Neural progenitor cell (in vitro differentiated cells): ENCODE data around the gene HHAT. TPM values are rescaled to one million over a fixed set of nuclear protein-coding genes. Genes with fewer than 3 reads are reported as not detected.

Experiments
- DNase-seq: peaks from one replicate; pipeline ENCODE4 v3.0.0-alpha.2; 2016; ENCODE audit warnings: low spot score
- H2AFZ ChIP-seq: fragments of 200-600 bp; sonication (generic); replicated peaks from 2 replicates; pipeline ENCODE4 v1.6.1; 2016; ENCODE audit warnings: antibody characterized with exemption
- H3F3A ChIP-seq: fragments of 200-600 bp; sonication (generic); 2 replicates; pipeline ENCODE4 v1.6.1; 2016; ENCODE audit warnings: antibody characterized with exemption, low read depth
- H3K27ac ChIP-seq: fragments of 200-600 bp; sonication (generic); 2 replicates; pipeline ENCODE4 v1.5.1; 2016; ENCODE audit warnings: mild to moderate bottlenecking
- H3K27me3 ChIP-seq: fragments of 200-600 bp; sonication (generic); 2 replicates; pipeline ENCODE4 v1.6.1; 2016; ENCODE audit warnings: mild to moderate bottlenecking, moderate library complexity
- H3K36me3 ChIP-seq: fragments of 200-600 bp; sonication (generic); 2 replicates; pipeline ENCODE4 v1.5.1; 2016
- H3K4me1 ChIP-seq: fragments of 200-600 bp; sonication (generic); 2 replicates; pipeline ENCODE4 v1.6.1; 2016; ENCODE audit warnings: mixed run types
- H3K4me2 ChIP-seq: fragments of 200-600 bp; sonication (generic); 2 replicates; pipeline ENCODE4 v1.6.1; 2016
- H3K4me3 ChIP-seq: fragments of 200-600 bp; sonication (generic); 2 replicates; pipeline ENCODE4 v1.5.1; 2016
- H3K79me2 ChIP-seq: fragments of 200-600 bp; sonication (generic); 2 replicates; pipeline ENCODE4 v1.6.1; 2016; ENCODE audit warnings: low read depth
- H3K9ac ChIP-seq: fragments of 200-600 bp; sonication (generic); 2 replicates; pipeline ENCODE4 v1.6.1; 2016
- H3K9me3 ChIP-seq: fragments of 200-600 bp; sonication (generic); 2 replicates; pipeline ENCODE4 v1.5.1; 2016; ENCODE audit warnings: low read depth
- H4K20me1 ChIP-seq: fragments of 200-600 bp; sonication (generic); 2 replicates; pipeline ENCODE4 v1.6.1; 2016; ENCODE audit warnings: low read depth
- H3K27ac Mint-ChIP-seq: 3 replicates; pipeline ENCODE4 v1.8.0; 2021; ENCODE audit warnings: mixed read lengths
- H3K27me3 Mint-ChIP-seq: 2 replicates; pipeline ENCODE4 v1.8.0; 2022; ENCODE audit warnings: low read depth, mild to moderate bottlenecking, inconsistent platforms, moderate library complexity, mixed read lengths; ENCODE audit not compliant: insufficient read depth
- H3K36me3 Mint-ChIP-seq: 3 replicates; pipeline ENCODE4 v1.8.0; 2021; ENCODE audit warnings: mixed read lengths
- H3K4me1 Mint-ChIP-seq: 3 replicates; pipeline ENCODE4 v1.8.0; 2021; ENCODE audit warnings: mixed read lengths
- H3K4me3 Mint-ChIP-seq: 3 replicates; pipeline ENCODE4 v1.8.0; 2021; ENCODE audit warnings: mild to moderate bottlenecking, moderate library complexity, mixed read lengths
- H3K9me3 Mint-ChIP-seq: 3 replicates; pipeline ENCODE4 v1.8.0; 2020; ENCODE audit warnings: mixed read lengths
- EZH2 ChIP-seq: fragments of 200-600 bp; sonication (generic); IDR thresholded peaks from 2 replicates; pipeline ENCODE4 v1.6.1; 2017; ENCODE audit warnings: antibody characterized with exemption, mild to moderate bottlenecking, moderate library complexity
- EZH2phosphoT487 ChIP-seq: fragments of 200-600 bp; sonication (generic); IDR thresholded peaks from 2 replicates; pipeline ENCODE4 v1.6.1; 2017; ENCODE audit warnings: antibody characterized with exemption
- total RNA-seq: library from RNA; depleted of rRNA; stranded (reverse); fragments of >200 nt; gene quantifications from 2 replicates; pipeline ENCODE4 v1.2.3, GENCODE V29; 2015; ENCODE audit warnings: low replicate concordance
- TF ChIP-seq, protein P1 (sequence below): fragments of 200-600 bp; sonication (generic); IDR thresholded peaks from 2 replicates; pipeline ENCODE4 v1.5.1; 2017; ENCODE audit warnings: antibody characterized with exemption, mild to moderate bottlenecking

HHAT gene
- total RNA-seq, 1 donor from 2014 or later = 10.3 TPM

DNA sequence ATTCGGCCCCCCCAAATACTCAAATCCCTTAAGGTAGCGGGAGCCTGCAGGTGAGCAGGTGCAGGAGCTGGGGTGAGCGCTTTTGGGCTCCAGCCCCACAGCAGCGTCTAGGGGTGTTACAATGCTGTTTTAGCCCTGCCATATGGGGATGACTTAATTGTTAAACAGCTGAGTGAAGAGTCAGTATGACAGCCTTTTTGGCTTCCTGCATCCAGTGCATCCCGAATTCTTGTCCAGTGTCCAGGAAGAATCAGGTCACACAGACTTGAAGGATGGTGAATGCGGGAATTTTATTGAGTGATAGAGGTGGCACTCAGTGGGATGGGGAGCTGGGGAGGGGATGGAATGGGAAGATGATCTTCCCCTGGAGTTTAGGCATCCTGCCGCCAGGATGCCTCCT, 30.4 kb upstream of the HHAT start:
- Histone ChIP-seq H2AFZ (no peak overlapping the region), H3K4me2 (no peak overlapping the region), H3K36me3 (no peaks in the 10 kb centered on the region), H3K9ac (no peak overlapping the region), H3K27ac (no peak overlapping the region), H3K4me1 (peaks cover 36% of the 10 kb centered on the region), H3K27me3 (no peaks in the 10 kb centered on the region), H3F3A (peaks cover 22% of the 10 kb centered on the region), H3K4me3 (no peak overlapping the region), H4K20me1 (no peaks in the 10 kb centered on the region), H3K79me2 (no peaks in the 10 kb centered on the region), H3K9me3 (no peaks in the 10 kb centered on the region)
- no peak overlapping the region for H3K27ac Mint-ChIP-seq
- peaks cover 34% of the 10 kb centered on the region for H3K4me1 Mint-ChIP-seq
- H3K4me3 Mint-ChIP-seq = no peak overlapping the region
- H3K9me3 Mint-ChIP-seq = peaks cover 2% of the 10 kb centered on the region
- DNase-seq = no peak
- H3K27me3 Mint-ChIP-seq = peaks cover 14% of the 10 kb centered on the region
- no peak for TF ChIP-seq EZH2
- H3K36me3 Mint-ChIP-seq = no peaks in the 10 kb centered on the region

DNA sequence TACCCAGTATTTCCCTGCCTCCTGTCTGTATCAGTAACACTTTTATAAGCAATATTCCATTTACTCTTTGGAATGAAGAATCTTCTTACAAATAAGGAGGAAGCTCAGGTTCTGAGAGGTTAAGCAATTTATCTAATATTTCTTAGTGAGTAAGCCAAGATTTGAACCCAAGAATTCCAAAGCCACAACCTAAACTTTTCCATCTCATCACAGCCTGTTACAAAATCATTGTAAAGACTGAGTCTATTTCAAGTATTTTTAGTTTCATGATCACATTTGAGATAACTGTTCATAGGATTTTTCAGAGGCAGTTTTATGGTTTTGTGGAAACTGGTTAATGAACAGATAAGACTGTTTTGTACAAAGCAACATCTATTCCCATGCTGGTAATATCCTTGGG, 29.8 kb upstream of the HHAT start:
- H4K20me1 ChIP-seq = no peaks in the 10 kb centered on the region
- Mint-ChIP-seq H3K27ac (no peak overlapping the region), H3K36me3 (no peaks in the 10 kb centered on the region), H3K4me1 (peaks cover 31% of the 10 kb centered on the region), H3K27me3 (peaks cover 17% of the 10 kb centered on the region), H3K4me3 (no peak overlapping the region), H3K9me3 (peaks cover 2% of the 10 kb centered on the region)
- H2AFZ ChIP-seq = no peak overlapping the region
- H3K9me3 ChIP-seq = no peaks in the 10 kb centered on the region
- no peaks in the 10 kb centered on the region for H3K79me2 ChIP-seq
- H3K27me3 ChIP-seq = no peaks in the 10 kb centered on the region
- H3K4me1 ChIP-seq = peaks cover 31% of the 10 kb centered on the region
- no peak overlapping the region for H3K4me3 ChIP-seq
- peaks cover 16% of the 10 kb centered on the region for H3F3A ChIP-seq
- DNase-seq = no peak
- no peaks in the 10 kb centered on the region for H3K36me3 ChIP-seq
- H3K27ac ChIP-seq = no peak overlapping the region
- H3K4me2 ChIP-seq = no peak overlapping the region
- TF ChIP-seq, protein P1, sequence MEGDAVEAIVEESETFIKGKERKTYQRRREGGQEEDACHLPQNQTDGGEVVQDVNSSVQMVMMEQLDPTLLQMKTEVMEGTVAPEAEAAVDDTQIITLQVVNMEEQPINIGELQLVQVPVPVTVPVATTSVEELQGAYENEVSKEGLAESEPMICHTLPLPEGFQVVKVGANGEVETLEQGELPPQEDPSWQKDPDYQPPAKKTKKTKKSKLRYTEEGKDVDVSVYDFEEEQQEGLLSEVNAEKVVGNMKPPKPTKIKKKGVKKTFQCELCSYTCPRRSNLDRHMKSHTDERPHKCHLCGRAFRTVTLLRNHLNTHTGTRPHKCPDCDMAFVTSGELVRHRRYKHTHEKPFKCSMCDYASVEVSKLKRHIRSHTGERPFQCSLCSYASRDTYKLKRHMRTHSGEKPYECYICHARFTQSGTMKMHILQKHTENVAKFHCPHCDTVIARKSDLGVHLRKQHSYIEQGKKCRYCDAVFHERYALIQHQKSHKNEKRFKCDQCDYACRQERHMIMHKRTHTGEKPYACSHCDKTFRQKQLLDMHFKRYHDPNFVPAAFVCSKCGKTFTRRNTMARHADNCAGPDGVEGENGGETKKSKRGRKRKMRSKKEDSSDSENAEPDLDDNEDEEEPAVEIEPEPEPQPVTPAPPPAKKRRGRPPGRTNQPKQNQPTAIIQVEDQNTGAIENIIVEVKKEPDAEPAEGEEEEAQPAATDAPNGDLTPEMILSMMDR = no peak
- no peak for TF ChIP-seq EZH2
- TF ChIP-seq EZH2phosphoT487 = no peak
- no peak overlapping the region for H3K9ac ChIP-seq

DNA sequence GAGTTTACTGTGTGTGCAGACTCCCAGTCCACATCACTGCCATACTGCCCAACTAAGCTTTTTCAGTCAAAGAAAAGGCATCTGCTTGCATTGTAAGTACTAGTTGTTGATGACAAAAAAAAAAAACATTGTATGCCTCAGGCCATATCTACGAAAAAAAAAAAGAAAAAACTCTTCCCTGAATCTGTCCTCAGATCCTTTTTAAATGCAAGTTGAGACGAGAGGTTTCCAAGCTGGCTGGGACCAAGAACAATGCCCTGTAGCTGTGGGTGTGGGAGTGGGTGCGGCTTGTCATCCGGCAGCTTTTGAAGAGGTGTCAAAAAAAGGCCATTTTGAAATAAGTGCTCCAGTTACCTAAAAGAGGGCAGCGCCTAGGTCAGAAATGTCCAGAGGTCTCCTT, 29.2 kb upstream of the HHAT start:
- H3K4me3 Mint-ChIP-seq = no peak overlapping the region
- H3K36me3 ChIP-seq = no peaks in the 10 kb centered on the region

DNA sequence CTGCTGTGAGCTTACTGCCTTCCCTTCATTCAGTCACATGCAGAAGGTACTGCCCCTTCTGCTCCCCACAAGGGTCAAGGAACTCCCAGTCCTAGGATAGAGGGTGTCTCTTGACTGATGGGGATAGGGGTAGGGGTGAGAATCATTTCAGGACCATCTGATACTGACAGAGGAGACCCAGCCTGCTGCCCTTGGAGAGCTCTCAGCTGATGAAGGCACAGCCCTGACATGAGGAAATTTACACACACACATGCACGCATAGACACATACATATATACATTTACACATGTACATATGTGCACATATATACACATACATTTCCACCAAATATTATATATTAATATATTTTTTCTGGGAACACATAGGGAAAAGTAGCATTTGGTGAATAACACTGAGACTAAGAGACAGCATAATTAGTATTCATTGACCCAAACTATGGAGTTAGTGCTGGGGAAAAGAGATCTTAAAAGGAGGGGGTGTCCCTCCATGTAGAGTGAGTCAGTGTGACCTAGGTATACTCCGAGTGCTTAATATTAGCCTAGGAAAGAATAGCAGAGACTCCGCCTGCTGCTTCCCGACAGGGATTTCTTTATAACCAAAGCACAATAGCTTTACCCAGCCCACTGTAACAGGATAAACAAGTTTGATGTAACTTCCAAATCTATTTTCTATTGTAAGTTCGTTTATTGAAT, 27.6 kb upstream of the HHAT start:
- no peak overlapping the region for H3K27ac Mint-ChIP-seq
- TF ChIP-seq EZH2phosphoT487 (no peak), EZH2 (no peak)
- TF ChIP-seq, protein P1 = no peak
- H3K4me1 Mint-ChIP-seq = peaks cover 12% of the 10 kb centered on the region

More for the DNA sequence above, 29.2 kb upstream of the HHAT start:
- Histone ChIP-seq H3K9ac (no peak overlapping the region), H3K4me3 (no peak overlapping the region), H3K9me3 (no peaks in the 10 kb centered on the region), H3K27me3 (no peaks in the 10 kb centered on the region), H4K20me1 (no peaks in the 10 kb centered on the region), H3K4me1 (peaks cover 27% of the 10 kb centered on the region), H3K79me2 (no peaks in the 10 kb centered on the region), H2AFZ (no peak overlapping the region), H3F3A (peaks cover 15% of the 10 kb centered on the region), H3K4me2 (no peak overlapping the region), H3K27ac (no peak overlapping the region)
- Mint-ChIP-seq H3K27ac (no peak overlapping the region), H3K4me1 (peaks cover 28% of the 10 kb centered on the region), H3K36me3 (no peaks in the 10 kb centered on the region), H3K9me3 (peaks cover 2% of the 10 kb centered on the region), H3K27me3 (peaks cover 19% of the 10 kb centered on the region)
- TF ChIP-seq EZH2 = no peak
- TF ChIP-seq, protein P1 = no peak
- TF ChIP-seq EZH2phosphoT487 = no peak
- no peak for DNase-seq

More for the DNA sequence above, 27.6 kb upstream of the HHAT start:
- no peak overlapping the region for H3K4me3 ChIP-seq
- Mint-ChIP-seq H3K9me3 (peaks cover 2% of the 10 kb centered on the region), H3K27me3 (peaks cover 15% of the 10 kb centered on the region), H3K4me3 (no peak overlapping the region), H3K36me3 (no peaks in the 10 kb centered on the region)
- H3K9ac ChIP-seq = no peak overlapping the region
- no peak for DNase-seq
- H3K4me2 ChIP-seq = no peak overlapping the region
- H3F3A ChIP-seq = peaks cover 1% of the 10 kb centered on the region
- peaks cover 13% of the 10 kb centered on the region for H3K4me1 ChIP-seq
- H2AFZ ChIP-seq = no peak overlapping the region
- no peaks in the 10 kb centered on the region for H3K79me2 ChIP-seq
- no peaks in the 10 kb centered on the region for H4K20me1 ChIP-seq
- no peaks in the 10 kb centered on the region for H3K9me3 ChIP-seq
- H3K27me3 ChIP-seq = no peaks in the 10 kb centered on the region
- no peaks in the 10 kb centered on the region for H3K36me3 ChIP-seq
- no peak overlapping the region for H3K27ac ChIP-seq
